HG02870 (cell line): ENCODE results near the gene CRYL1.

Source experiments
- ATAC-seq: cut with Tn5 transposase; IDR thresholded peaks from one replicate; pipeline ENCODE4 v1.9.1; 2021; ENCODE audit warnings: mild to moderate bottlenecking, moderate library complexity; ENCODE audit not compliant: unreplicated experiment

The CRYL1 gene

GRCh38 chr13:20402881-20403280 is 122.8 kb downstream of the CRYL1 start:
- ATAC-seq: no peak

- no peak for ATAC-seq
Measured at GRCh38 chr13:20401931-20402856, 123.5 kb downstream of the CRYL1 start.

DNA sequence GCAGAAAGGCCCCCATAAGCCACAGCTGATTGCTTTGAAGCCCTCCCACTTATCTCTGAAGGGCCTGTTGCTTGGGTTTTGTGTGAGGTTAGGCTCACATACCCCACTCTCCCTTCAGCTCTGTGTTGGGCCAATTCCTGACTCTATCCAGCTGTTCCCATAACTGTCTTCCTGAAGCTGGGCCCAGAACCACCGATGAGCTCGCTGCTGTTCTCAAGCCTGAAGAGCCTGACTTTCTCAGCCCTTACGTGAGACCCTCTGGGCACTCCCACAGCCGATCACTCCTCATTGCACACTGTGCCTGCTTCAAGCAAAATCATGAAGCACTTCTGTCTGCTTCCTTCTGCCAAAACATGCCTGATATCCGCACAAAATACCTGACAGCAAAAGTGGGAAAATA is 124.1 kb downstream of the CRYL1 start:
- no peak for ATAC-seq

DNA sequence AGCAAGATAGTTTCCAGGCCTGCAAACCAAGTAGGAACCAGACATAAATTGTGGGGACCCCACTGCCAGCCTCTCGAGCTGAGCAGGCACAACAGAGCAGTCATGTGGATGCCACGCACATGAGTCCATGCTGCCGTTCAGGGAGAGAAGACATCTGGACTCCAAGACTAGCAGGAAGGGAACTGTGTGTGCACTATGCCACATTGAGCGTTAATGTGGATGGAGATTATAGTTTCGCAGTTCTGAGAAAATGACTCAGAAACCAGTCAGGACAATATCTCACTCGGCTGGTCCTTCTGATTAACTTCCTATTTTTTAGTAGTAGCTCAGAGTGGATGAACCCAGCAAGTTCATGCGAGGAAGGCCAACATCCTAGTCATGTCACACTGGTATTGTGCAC is 124.9 kb downstream of the CRYL1 start:
- ATAC-seq: no peak

GRCh38 chr13:20399961-20400360 is 125.7 kb downstream of the CRYL1 start:
- ATAC-seq: no peak

- no peak for ATAC-seq
Measured at GRCh38 chr13:20399515-20399914, 126.1 kb downstream of the CRYL1 start.

DNA sequence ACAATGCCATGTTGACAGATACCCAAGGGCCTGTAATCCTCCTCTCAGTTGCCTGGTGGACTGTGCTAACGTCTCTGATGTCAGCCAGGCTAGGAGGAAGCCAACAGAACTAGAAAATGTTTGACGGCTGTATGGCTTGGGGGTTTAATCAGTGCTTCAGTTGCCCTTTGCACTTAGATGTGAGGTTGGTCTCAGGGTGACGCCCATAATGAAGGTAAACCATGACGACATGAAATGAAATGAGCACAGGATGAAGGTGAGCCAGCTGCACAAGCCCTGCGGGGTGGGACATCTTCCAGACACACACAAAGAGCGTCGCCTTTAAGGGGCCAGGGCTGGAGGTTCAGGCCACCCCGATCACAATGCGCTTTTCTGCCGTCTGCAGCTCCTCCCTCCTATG is 127.2 kb downstream of the CRYL1 start:
- ATAC-seq: no peak

DNA sequence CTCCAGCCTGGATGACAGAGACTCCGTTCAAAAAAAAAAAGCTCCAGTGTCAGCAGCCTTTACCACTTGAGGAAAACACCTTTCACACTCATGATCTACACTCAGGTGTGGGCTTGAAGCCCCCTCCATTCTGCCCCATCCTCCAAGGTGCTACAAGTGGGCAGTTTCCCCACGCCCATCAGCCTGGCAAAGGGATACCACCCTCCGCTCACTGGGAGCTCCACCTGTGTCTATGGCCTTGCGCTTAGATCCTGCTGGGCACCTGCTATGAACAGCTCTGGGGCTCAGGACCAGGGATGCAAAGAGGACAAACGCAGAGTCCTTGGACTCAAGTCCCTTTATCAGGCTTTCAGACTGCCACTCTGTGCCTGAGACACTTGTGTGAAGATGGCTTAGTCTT is 127.8 kb downstream of the CRYL1 start:
- no peak for ATAC-seq

DNA sequence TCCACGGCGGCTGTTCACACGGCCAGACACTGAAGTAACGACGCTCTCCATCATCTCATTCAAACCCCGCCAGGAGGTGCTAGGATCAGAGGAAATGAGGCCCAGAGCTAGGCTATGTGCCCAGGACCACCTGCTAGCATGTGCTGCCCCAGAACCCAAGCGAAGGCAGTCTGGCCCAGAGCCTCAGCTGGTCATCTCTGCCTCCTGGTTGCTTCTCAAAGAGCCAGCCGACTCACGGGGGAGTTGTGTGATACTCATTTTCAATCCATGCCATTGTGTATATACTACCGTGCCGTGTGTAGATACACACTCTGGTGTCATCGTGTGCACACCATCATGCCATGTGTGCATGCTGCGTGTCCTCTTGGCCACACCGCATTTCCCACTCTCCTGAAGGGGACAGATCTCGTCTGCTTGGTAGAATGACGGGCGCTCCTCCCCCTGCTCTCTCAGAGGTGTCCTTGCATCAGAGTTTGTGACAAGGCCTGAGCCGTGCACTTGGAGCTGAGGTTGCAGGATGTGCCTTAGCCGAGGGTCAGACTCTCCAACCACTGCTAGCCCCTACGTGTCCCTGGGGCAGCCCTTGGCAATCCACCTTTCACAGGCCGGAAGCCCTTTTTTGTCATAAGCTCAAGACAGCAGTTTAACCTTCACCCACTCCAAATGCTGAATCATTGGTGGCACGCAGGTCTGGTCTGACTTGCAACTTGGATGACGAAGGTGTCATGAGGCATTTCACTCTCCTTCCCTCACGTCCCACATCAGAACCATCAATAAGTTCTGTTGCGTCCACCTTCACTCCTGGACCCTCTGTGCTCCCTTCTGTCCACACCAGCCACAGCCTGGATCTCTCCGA is 130.4 kb downstream of the CRYL1 start:
- no peak for ATAC-seq

DNA sequence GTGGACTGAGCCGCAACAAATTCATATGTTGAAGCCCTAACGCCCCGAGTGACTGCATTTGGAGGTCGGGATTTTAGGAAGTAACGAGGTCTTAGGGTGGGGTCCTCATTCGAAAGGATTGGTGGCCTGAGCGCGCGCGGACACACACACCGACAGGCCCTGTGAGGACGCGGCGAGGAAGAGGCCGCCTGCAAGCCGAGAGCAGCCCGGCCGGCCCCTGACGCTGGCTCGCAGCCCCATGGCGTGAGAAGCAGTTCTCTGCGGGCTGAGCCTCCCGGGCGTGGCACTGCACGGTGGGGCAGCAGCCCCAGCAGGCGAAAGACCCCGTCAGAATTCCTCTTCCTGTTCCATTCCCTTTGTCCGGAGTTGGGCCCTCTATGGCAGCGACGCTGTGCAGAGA is 131.2 kb downstream of the CRYL1 start:
- ATAC-seq: no peak

- ATAC-seq: no peak
Measured at GRCh38 chr13:20394169-20394501, 131.5 kb downstream of the CRYL1 start.

DNA sequence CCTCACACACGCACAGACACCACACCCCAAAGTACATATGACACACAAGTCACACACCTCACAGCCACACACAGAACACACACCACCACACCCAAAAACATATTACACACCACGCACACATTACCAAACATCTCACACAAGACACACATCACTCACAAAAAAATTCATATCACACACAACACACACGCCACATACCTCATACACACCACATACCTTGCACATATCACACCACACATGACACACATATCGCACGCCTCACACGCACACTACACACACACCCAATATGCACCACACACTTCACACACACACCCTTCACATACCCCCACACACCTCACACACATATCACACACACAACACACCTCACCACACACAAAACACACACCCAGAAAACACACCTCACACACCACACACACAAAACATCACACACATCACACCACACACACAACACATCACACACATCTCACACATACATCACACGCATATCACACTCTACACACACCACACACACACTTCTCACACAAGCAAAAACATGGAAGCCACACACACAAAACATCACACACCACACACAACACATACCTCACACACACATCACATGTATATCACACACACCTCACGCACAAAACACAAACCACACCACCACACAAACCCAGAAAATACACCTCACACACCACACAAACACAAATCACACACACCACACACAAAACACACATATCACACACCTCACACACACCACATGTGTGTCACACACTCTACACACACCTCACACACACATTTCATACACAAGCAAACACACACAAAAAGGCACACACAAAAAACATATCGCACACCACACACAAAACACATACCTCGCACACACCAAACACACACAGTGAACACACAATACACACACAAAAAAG is 132.1 kb downstream of the CRYL1 start:
- ATAC-seq: no peak

DNA sequence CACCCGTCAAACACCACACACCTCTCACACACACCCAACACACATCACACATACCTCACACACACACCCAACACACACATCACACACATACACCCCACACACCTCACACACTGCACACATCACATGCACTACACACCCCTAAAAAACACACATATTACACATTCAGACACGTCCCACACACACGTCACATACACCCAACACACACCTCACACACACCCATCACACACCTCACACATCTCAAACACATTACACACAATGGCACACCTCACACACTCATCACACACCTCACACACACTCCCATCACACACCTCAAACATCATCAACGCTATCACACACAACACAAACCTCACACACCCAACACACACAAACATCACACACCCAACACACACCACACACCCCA is 133.1 kb downstream of the CRYL1 start:
- no peak for ATAC-seq

GRCh38 chr13:20391597-20392452 is 133.8 kb downstream of the CRYL1 start:
- ATAC-seq: no peak

DNA sequence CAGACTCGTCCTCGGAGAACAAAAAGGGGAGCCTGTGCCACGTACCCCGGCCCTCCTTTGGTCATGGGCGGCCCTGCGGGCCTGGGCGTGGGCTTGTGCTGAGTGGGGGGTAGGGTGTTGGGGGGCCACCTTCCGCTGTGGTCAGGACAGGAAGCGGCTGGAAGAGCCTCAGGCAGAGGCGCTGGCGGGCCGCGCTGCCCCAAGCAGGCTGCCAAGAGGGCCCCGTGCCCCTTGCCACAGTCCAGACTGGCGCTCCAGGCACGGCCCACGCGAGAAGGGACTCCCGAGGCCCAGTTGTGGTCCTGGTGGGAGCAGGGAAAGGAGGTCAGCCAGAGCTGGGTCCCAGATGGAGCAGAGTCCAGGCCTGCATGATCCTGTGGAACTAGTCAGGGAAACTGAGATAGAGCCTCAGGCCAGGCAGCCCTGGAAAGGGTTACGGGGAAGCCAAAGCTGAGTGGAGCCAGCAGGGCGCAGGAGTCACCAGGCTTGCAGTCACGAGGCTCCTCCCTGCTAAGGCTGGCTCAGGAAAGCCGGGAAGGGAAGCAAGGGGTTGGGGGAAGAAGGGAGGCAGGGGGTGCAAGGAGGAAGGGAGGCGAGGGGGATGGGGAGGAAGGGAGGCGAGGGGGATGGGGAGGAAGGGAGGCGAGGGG is 135.0 kb downstream of the CRYL1 start:
- no peak for ATAC-seq

DNA sequence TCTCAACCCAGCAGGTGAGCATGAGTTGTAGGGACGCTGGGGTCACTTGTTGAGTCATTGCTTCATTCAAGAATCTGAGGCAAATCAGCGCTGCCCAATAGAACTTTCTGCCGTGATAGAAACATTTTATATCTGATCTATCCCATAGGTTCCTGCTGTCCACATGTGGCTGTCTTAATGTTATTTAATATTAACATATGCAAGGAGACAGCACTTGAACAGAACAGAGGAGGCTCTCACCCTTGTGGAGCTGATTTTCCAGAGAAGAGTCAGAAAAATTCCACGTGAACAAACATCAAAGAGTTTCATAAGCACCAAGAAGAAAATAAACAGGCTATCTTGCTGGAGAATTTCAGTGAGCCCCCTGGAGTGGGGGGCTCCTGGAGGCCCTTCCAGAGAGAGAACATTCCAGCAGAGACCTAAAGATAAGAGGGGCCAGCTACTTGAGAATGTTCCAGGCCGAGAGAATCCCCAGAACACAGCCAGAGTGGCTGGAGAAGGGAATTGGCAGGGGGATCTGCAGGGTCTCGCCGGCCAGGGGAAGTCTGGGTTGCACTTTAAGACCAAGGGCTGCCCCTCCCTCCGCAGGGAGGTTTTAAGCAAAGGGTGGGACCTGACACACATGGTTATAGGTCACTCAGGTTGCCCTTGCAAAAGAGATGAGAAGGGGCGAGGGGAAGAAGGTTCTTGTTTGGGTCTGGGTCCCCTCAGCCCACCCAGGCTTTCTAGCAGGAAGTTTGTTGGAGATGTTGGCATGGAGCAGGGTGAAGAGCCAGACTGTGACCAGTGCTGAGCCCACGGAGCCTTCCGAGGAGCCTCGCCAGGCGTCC is 135.7 kb downstream of the CRYL1 start:
- ATAC-seq: no peak

DNA sequence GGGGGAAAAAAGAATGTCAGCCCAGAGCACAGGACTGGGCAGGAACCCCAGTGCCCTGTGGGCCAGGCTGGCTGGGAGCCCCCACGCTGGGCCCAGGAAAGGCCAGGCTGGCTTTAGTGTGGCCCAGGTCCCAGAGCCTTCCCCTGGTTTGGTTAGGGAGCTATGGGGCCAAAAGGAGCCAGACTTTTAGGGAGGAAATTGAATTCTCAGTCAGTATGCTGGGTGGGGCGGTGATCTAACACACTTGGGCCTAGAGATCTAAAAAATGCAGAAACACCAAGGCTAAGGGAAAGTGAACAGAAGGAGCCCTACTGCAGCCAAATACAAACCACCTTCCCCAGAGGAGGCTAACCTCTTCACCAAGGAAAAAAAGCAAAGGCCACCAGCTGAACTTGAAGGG is 137.5 kb downstream of the CRYL1 start:
- no peak for ATAC-seq

DNA sequence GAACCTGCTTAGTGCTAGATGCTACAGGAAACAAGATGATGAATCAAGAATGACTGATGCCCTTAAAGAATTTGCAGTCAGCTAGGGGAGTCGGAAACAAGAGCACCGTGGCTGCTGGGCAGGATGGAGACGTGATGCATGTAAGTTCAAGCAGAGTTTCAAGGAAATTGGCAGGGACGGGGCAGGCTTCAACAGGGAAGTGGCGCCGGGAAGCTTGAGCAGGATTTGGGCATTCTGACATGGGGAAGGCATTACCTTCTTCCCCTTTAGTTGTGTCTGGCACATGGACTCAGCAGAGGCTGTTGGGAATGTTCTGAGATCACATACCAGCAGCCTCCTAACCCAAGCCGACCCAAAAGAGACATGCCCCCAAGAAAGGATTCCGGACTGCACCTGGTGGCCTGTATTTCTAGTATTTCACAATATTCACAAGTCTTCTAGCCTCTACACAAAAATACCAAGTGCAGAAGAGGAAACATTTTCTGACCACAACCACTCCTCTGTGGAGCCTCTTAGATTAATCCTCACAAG is 138.2 kb downstream of the CRYL1 start:
- no peak for ATAC-seq

DNA sequence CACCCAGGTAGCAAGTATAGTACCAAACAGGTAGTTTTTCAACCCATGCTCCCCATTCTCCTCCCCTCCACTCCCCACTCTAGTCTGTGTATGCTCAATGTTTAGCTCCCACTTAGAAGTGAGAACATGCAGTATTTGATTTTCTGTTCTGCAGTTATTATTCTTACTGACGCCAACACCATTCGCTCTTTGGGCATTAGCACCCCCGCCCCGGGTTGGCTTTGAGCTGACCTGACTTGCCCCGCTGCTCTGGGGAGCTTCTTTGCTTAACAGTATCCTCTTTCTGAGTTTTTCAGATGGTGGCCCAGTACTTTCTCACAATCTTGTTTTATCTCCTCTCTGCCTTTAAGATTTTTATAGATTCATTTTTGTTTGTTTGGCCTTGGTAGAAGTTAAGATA is 138.7 kb downstream of the CRYL1 start:
- ATAC-seq: no peak
